Activated CD8-positive, alpha-beta T cell treated with anti-CD3 and anti-CD28 coated beads for 36 hours (primary cell): ENCODE measurements around the gene BCKDHA. TPM values are rescaled to one million over a fixed set of nuclear protein-coding genes. Genes with fewer than 3 reads are reported as not detected.
A peak's percentile ranks its signal among the peaks of the same experiment; 100 is the strongest.

Experiments
- ATAC-seq: fragments of 200-7000 bp; cut with Tn5 transposase; one replicate; pipeline ENCODE4 v1.10.0; 2021; ENCODE audit warnings: mild to moderate bottlenecking, moderate library complexity
- CTCF ChIA-PET: fragments of 350-600 bp; sonication (Branson Sonifier 250); formaldehyde crosslinking; loops from one replicate; lab custom pipeline; 2021; ENCODE audit warnings: antibody characterized with exemption; lab: Charles Lee
- POLR2A ChIA-PET: fragments of 350-600 bp; sonication (Branson Sonifier 250); formaldehyde crosslinking; loops from one replicate; lab custom pipeline; 2021; ENCODE audit warnings: antibody characterized with exemption; lab: Charles Lee
- DNase-seq: peaks from one replicate; pipeline ENCODE4 v3.0.0-alpha.2; 2020
- H3K27ac Mint-ChIP-seq: one replicate; pipeline ENCODE4 v1.8.0; 2021; ENCODE audit warnings: mild to moderate bottlenecking, mixed read lengths
- H3K27me3 Mint-ChIP-seq: one replicate; pipeline ENCODE4 v1.8.0; 2021; ENCODE audit warnings: mixed read lengths
- H3K36me3 Mint-ChIP-seq: one replicate; pipeline ENCODE4 v1.8.0; 2021; ENCODE audit warnings: low read depth, mixed read lengths
- H3K4me1 Mint-ChIP-seq: one replicate; pipeline ENCODE4 v1.8.0; 2021; ENCODE audit warnings: low read depth, mixed read lengths
- H3K4me3 Mint-ChIP-seq: one replicate; pipeline ENCODE4 v1.8.0; 2021; ENCODE audit warnings: mild to moderate bottlenecking, moderate library complexity, mixed read lengths
- H3K9me3 Mint-ChIP-seq: one replicate; pipeline ENCODE4 v1.8.0; 2021; ENCODE audit warnings: mixed read lengths
- intact Hi-C: fragments of 100-400 bp; cut with micrococcal nuclease; formaldehyde crosslinking; loops from one replicate; pipeline ENCODE4 v1.10.0; 2022
- total RNA-seq, 2 experiments: library from RNA; stranded (reverse); gene quantifications; one replicate each; pipeline ENCODE4 v1.2.3, GENCODE V29; 2021
- TF ChIP-seq, protein P1 (sequence below): fragments of 200-600 bp; IDR thresholded peaks from one replicate; pipeline ENCODE4 v1.8.0; 2022; ENCODE audit warnings: antibody characterized with exemption, mild to moderate bottlenecking

Gene BCKDHA
- total RNA-seq = 10 to 100 TPM; 32.3 to 36.9 TPM

DNA sequence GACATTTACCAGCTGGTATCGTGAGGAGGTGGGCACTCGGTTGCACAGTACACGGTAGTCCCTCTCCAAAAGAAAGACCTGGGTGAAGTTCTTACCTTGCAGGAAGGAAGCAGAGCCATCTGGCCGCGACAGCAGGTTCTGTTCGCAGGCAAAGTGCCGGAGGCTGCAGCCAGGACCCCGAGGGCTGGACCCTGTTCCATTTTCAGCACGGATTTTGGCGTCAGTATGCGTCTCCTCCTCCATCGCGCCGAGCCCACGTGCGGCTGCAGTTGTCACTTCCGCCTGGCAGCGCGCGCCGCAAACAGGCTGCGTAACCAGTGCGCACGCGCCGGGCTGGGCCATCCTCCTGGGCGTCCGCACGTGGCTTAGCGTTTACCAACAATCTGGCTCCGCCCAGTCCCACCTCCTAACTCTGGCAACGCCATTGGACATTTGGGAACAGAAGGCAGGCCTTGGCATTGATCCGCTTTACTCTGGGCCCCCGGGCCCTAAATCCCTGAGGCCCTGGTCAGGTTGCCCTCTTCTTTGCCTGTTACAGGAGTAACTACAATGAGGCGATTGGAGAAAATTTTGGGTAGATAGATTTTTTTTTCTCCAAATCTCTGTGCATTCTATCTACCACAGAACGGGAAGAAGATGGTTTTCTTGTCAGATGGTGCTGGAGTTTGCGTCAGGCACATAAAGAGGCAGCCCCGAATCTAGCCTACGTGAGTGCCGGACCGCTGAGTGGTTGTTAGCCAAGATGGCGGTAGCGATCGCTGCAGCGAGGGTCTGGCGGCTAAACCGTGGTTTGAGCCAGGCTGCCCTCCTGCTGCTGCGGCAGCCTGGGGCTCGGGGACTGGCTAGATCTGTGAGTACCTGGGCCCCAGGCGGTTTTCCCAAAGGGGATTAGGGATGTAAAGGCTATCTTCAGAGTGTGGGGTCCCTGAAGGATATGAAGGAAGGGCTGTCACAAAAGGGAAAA is at the start of gene BCKDHA, which contains the start of gene EXOSC5:
TSS of gene BCKDHA (plus strand) at position 733 of the 964 bp plus-strand sequence. CDS start at position 743, 10 bp downstream.
TSS of gene EXOSC5 (minus strand) at position 274 of the 964 bp plus-strand sequence. CDS start at position 243, 31 bp downstream.
- peak; percentile 99 for ATAC-seq
- H3K27me3 Mint-ChIP-seq = no peaks in the 10 kb centered on the region

DNA sequence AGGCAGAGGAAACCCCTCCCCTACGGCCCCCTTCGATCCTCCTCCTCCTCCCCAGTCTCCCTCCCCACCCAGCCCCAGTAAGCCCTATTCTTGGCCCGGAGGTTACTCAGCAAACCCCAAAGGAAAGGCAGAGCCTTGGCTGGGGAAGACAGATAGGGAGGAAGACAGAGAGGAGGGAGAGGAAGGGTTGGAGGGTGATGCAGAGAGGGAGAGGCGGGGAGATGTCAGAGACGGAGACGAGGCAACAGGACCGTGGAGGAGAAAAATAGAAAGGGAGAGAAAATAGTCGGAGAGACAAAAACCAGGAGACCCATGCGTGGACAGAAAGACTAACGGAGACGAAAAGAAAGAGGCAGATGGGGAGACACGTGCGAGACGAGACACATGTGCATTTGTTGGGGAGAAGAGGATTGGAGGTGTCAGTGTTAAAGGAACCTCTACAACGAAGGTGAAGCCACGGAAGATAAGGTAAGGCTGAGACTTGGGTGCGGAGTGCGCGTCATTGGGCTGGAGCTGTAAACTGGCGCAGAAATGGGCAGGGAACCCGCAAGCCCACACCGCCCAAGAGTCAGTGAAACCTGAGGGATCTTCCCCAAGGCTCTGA is 46.8 kb upstream of the BCKDHA start:
- Mint-ChIP-seq H3K27ac (peak overlapping the region; percentile 89), H3K4me1 (peaks cover 42% of the 10 kb centered on the region), H3K9me3 (peaks cover 5% of the 10 kb centered on the region), H3K27me3 (no peaks in the 10 kb centered on the region), H3K36me3 (peaks cover 56% of the 10 kb centered on the region), H3K4me3 (peak overlapping the region; percentile 100)
- CTCF ChIA-PET = interaction anchor here (1.0 to 3.0 kb wide), 4 partner anchors 13 to 87 kb away, joined by 3 to 19 read pairs (median 6); partner anchors contain the start of genes B9D2 and HNRNPUL1
- DNase-seq (no peak), ATAC-seq (no peak)
- intact Hi-C loops = loop anchor here (5.0 to 10.0 kb wide), 2 partner anchors 44 to 86 kb away; partner anchors contain the start of gene HNRNPUL1
- POLR2A ChIA-PET = interaction anchor here (0.7 to 6.0 kb wide), 11 partner anchors 13 to 180 kb away, joined by 3 to 44 read pairs (median 6); partner anchors contain the start of genes B9D2, CCDC97 and HNRNPUL1
- TF ChIP-seq, protein P1, sequence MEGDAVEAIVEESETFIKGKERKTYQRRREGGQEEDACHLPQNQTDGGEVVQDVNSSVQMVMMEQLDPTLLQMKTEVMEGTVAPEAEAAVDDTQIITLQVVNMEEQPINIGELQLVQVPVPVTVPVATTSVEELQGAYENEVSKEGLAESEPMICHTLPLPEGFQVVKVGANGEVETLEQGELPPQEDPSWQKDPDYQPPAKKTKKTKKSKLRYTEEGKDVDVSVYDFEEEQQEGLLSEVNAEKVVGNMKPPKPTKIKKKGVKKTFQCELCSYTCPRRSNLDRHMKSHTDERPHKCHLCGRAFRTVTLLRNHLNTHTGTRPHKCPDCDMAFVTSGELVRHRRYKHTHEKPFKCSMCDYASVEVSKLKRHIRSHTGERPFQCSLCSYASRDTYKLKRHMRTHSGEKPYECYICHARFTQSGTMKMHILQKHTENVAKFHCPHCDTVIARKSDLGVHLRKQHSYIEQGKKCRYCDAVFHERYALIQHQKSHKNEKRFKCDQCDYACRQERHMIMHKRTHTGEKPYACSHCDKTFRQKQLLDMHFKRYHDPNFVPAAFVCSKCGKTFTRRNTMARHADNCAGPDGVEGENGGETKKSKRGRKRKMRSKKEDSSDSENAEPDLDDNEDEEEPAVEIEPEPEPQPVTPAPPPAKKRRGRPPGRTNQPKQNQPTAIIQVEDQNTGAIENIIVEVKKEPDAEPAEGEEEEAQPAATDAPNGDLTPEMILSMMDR = no peak

More for the DNA sequence above, at the start of gene BCKDHA, which contains the start of gene EXOSC5:
- POLR2A ChIA-PET = interaction anchor here (2.0 kb wide), 1 partner anchor 12 kb away, joined by 9 read pairs; no protein-coding TSS in a partner anchor
- peaks cover 38% of the 10 kb centered on the region for H3K4me1 Mint-ChIP-seq
- peaks cover 12% of the 10 kb centered on the region for H3K36me3 Mint-ChIP-seq
- no peaks in the 10 kb centered on the region for H3K9me3 Mint-ChIP-seq
- H3K27ac Mint-ChIP-seq = peak within 1 kb of the TSS; percentile 99
- intact Hi-C loops = loop anchor here (5.0 kb wide), 1 partner anchor 40 kb away; no protein-coding TSS in a partner anchor
- CTCF ChIA-PET = no interaction called here
- peak; percentile 99 for DNase-seq
- H3K4me3 Mint-ChIP-seq = peak within 1 kb of the TSS; percentile 96
- TF ChIP-seq, protein P1 = no peak

DNA sequence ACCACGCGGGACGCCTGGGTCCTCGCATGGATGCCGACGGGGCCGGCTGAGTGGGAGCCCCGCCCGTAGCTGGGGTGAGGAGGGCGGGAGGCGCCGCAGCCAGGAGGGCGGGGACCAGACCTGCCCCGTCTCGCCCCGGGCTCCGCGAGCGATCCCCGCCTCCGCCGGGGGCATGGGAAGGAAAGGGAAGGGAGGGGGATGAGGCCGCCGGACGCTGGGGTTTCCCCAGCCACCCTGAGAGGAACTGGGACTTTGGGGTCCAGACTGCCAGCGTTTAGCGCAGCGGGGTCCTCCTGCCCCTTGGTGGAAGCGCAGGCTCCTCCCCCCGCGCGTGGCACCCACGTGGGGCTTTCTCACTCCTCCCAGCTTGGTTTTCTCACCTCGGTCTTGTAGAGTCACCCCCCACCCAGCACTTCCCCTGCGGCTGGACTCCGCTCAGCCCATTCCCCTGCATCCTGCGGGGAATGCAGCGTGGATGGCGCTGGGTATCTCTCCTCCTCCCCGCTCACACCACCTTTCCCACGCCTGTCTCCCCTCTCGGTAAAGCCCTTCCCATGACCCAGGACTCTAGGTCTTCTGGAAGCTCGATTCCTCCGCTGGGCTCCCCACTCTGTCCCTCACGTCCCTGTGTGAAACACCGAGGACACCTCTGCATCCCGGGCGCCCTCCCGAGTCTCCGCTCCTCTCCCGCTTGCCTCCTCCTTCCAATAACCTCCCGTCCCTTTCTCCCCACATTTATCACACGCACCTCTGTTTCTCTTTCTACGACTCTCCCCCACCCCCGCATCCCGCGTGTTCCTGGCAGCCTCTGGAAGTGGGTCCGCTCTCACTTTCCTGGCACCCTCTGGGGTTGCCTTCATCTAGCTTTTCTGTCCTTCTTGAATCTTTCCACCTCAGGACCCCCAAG is 46.0 kb upstream of the BCKDHA start:
- ChIA-PET POLR2A (interaction anchor here (0.7 to 6.0 kb wide), 17 partner anchors 12 to 179 kb away, joined by 3 to 44 read pairs (median 4); partner anchors contain the start of genes B9D2, CCDC97 and HNRNPUL1), CTCF (interaction anchor here (1.0 to 3.0 kb wide), 6 partner anchors 13 to 88 kb away, joined by 3 to 19 read pairs (median 6); partner anchors contain the start of genes B9D2 and HNRNPUL1)
- DNase-seq (peak; percentile 90), ATAC-seq (peak; percentile 44)
- H3K9me3 Mint-ChIP-seq = peaks cover 5% of the 10 kb centered on the region
- peak overlapping the region; percentile 100 for H3K4me3 Mint-ChIP-seq
- H3K36me3 Mint-ChIP-seq = peaks cover 57% of the 10 kb centered on the region
- no peaks in the 10 kb centered on the region for H3K27me3 Mint-ChIP-seq
- TF ChIP-seq, protein P1 = no peak
- intact Hi-C loops = loop anchor here (5.0 to 10.0 kb wide), 2 partner anchors 44 to 87 kb away; partner anchors contain the start of gene HNRNPUL1
- peak overlapping the region; percentile 99 for H3K27ac Mint-ChIP-seq
- peaks cover 45% of the 10 kb centered on the region for H3K4me1 Mint-ChIP-seq

DNA sequence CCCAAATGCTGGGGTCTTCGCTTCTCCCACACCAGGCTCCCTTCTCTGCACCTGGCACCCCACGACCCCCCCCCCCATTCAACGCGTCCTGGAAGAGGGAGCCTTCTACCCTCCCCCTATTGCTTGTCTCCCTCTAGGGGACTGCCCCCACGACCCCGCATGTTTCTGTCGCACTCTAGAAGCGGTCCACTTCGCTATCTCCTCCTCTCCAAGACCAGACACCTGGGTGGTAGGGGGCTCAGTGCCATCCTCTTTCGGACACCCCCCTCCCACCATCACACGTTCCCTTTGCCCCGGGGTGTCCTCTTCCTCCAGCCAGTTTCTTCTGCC is 45.4 kb upstream of the BCKDHA start:
- Mint-ChIP-seq H3K9me3 (peaks cover 5% of the 10 kb centered on the region), H3K27ac (peak overlapping the region; percentile 99), H3K4me1 (peaks cover 51% of the 10 kb centered on the region), H3K27me3 (no peaks in the 10 kb centered on the region), H3K36me3 (peaks cover 58% of the 10 kb centered on the region), H3K4me3 (peak overlapping the region; percentile 100)
- intact Hi-C loops = loop anchor here (5.0 to 10.0 kb wide), 2 partner anchors 45 to 87 kb away; partner anchors contain the start of gene HNRNPUL1
- no peak for DNase-seq
- CTCF ChIA-PET = interaction anchor here (1.2 to 3.0 kb wide), 5 partner anchors 12 to 97 kb away, joined by 3 to 19 read pairs (median 6); partner anchors contain the start of genes B9D2 and HNRNPUL1
- POLR2A ChIA-PET = interaction anchor here (0.7 to 6.0 kb wide), 15 partner anchors 12 to 88 kb away, joined by 3 to 44 read pairs (median 5); partner anchors contain the start of genes B9D2, CCDC97, HNRNPUL1 and TMEM91
- TF ChIP-seq, protein P1 = no peak
- no peak for ATAC-seq
